Measurements from ENCODE around the gene SMURF1.

Gene SMURF1

DNA sequence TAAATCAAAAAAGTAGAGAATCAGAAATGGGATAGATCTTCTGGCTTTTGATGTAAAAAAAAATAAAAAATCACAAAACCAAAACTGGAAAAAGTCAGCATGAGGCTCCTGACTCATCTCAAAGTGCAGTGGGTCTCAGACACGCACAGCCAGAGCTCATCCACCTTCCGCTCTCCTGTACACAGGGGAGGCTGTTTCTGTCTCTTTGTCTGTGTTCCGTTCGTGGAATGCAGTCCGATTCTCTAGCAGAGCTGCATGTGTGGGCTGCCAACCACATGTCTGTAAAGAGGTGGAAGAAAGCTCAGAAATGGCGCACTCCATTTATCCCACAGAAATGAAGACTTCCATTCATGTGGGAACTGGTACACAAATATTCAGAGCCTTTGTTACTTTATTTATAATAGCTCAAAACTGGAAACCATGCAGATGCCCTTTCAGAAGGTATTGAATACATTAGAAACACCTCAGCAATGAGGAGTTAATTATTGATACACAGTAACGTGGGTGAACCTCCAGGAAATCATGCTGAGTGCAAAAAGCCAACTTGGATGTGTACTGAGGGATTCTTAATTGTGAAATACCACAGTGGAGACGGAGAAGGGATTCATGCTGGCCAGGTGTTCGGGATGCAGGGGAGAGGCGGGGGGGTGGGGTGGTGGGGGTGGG, 142.3 kb downstream of the SMURF1 start:
- DNase-seq: no peak

DNA sequence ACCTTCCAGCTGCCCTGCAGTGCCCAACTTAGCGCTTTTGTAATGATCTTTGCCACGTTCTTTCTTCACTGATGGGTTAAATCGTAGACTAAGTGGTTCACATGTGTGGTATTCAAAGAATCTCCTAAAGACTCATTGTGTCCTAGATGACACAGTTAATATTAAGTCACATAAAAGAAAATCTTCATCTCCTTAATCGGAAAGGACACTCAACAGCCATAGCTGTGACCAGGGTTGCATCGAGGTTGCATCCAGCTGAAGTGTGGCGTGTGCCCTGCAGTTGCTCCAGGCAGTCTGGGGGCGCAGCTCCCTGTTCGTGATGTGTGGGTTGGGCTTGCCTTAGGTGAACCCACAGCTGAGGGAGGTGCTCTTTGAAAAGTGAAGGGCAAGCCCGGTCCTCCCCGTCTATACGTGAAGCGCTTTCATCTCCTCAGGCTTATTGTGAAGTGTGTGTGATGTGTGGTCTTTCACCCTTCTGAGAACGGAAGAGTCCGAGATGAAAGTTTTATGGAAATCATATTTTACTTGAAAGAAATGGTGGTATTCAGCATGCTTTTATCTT, 142.9 kb downstream of the SMURF1 start:
- no peak for DNase-seq

DNA sequence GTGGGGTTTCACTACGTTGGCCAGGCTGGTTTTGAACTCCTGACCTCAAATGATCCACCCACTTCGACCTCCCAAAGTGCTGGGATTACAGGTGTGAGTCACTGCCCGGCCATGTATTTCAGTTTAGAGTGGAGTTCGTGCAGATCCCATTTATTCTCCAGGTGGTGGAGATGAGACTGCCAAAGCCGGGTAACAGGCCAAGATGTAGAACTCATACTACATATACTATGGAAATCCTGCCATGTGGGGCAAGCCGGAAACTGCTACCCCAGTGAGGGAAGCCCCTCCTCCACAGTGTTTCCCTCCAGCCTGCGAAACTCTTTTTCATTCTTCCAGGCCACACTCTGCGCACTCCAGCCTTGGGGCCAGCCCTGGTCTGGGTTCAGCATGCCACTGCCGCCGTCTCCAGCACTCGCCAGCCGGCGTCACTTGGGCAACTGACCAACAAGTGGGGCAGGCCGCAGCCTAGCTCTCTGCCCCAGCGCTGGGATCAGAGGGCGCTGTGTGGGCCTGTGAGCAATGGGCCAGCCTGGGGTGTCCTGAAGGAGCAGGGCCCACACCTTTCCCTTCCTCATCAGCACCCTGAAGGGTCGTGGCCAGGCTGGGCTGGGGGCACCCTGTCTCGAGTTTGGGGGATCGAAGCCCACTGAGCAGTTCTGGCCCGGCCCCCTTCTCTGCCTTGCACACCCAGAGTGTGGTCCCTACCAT, 143.6 kb downstream of the SMURF1 start:
- no peak for DNase-seq

DNA sequence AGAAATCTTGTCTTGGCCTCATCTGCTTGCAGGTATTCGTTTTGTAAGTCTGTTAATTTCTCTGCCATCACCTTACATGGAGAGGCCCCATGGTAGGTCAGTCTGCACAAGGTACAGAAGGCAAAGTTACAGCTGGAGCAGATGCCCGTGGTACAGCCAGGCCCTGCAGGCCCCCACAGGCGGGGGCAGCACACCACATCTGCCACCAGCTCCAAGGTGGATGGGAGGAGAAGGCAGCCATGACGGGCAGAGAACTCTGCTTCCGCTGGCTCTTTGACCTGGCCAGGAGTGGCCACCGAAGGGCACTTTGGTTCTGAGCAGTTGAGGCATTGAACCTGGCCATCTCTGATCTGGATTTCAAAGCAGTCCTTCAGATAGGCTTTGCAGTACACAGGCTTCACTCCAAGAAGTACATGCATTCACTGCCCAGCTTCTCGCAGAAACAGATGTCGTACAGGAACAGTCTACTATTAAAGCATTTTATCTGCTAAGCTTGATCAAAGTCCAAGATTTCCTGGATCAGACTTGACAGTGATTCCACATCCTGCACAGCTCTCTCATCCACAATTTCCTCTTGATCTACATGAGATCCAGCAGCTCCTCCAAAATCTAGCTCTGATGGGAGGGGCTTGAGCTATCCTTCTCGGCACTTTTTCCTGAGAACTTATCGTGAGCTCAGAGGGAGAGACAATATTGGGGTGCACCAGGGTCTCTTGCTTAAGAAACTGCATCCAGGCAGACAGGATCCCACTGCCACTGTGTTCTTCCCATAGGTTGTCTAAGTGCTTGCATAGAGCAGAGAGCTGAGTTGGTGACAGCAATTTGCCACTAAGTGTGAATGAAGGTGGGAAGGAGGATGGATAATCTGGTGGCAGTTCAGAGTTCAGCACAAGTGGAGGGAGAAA, 144.8 kb downstream of the SMURF1 start:
- DNase-seq: no peak

DNA sequence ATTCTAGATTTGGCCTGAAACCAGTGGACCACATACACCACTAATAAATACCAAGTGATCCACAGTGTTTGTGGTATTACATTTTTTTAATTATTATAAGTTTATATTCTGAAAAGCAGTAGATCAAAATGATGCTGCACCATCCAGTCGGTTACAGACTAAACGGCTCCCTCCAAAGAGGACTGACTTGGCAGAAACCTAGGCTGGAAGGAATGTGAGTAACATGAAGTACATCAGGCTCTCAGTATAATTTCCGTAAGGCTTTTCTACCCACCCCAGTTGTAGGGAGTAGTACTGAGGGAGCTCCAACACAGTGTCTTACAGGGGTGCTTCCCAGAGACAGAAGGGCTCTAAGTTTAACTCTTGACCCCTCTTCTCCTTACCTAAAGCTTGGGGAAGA, 146.1 kb downstream of the SMURF1 start:
- no peak for DNase-seq

DNA sequence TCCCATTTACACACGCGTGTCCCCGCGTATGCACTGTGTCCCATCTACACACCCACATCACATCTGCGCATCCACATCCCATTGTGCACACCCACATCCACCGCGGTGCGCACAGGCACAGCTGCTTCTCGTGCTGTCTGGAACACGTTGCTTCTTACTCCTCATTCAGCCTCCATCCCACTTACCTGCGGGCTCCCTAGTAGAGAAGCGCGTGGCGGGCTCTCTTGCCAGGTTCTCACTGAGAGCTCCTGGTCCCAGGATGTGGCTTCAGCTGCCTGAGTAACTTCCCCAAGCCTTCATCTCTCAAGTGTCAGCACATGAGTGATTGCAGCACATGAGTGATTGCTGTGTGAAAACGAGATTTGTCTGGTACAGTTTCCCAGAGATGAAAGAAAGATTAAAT, 147.8 kb downstream of the SMURF1 start:
- no peak for DNase-seq

DNA sequence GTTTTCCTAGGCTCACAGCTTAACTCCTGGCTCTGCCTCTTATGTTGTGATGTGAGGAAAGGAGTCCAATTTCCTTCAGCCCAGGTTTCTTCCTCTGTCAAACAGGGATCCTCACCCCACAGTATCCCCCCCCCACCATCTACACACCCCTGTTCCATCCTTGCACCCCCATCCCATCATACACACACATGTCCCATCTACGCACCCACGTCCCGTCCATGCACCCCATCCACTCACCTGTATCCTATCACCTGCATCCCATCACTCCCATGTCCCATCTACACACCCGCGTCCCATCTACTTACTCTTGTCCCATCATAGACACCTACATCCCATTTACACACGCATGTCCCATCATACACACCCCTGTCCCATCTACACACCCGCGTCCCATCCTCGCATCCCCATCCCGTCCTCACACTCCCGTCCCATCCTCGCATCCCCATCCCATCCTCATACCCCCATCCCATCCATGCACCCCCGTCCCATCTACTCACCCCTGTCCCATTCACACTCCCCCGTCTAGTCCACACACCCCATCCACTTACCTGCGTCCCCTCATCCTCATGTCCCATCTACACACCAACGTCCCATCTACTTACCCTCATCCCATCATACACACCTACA, 148.3 kb downstream of the SMURF1 start:
- no peak for DNase-seq

DNA sequence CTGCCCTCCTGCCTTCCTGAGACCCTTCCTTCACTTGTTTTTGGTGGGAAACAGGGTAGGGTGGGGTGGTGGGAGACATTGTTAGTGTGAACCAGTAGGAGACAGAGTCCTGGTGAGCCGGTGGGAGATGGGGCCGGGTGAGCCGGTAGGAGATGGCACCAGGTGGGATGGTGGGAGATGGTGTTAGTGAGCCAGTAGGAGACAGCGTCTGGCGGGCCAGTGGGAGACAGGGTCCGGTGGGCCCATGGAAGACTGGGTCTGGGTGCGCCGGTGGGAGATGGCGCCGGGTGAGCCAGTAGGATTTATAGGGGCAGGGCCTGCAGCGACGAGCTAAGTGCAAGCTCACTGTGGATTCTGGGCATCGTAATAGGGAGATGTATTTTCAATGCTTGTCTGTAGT, 148.8 kb downstream of the SMURF1 start:
- no peak for DNase-seq

DNA sequence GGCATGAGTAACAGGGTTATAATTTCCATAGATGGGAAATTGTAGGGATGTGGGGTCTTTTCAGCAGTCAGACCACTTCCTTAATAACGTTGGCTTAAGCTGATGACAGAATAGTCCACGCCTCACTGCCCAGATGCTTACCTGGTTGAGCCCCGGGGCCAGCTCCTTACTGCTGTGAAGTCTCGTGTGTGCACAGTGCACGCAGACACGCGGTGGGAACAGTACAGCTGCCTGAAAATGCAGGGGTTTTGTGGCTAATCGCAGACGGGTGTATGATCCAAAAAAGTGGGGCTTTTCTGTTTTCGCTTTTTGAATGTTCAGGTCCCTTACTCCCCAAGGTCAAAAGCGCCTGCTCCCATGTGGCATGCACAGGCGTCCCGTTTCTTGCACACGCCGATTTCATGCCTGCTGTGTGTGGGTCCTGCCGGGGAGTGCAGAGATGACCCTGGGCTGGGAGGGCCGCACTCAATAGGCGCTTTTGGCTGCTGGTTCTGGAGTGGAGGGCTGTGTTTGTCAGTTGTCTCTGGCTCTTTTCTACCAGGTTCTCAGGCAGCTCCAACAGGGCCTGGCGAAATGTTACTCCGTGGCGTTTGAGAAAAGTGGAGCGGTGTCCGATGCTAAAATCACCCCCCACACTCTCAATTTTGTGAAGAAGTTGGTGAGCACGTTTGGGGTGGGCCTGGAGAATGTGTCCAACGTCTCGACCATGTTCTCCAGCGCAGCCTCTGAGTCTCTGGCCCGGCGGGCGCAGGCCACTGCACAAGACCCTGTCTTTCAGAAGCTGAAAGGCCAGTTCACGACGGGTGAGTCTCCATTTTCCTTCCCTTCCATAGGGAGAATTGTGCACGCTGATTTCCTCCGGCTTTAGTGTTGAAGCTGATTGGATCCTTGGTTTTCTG, 149.6 kb downstream of the SMURF1 start:
- DNase-seq: no peak

DNA sequence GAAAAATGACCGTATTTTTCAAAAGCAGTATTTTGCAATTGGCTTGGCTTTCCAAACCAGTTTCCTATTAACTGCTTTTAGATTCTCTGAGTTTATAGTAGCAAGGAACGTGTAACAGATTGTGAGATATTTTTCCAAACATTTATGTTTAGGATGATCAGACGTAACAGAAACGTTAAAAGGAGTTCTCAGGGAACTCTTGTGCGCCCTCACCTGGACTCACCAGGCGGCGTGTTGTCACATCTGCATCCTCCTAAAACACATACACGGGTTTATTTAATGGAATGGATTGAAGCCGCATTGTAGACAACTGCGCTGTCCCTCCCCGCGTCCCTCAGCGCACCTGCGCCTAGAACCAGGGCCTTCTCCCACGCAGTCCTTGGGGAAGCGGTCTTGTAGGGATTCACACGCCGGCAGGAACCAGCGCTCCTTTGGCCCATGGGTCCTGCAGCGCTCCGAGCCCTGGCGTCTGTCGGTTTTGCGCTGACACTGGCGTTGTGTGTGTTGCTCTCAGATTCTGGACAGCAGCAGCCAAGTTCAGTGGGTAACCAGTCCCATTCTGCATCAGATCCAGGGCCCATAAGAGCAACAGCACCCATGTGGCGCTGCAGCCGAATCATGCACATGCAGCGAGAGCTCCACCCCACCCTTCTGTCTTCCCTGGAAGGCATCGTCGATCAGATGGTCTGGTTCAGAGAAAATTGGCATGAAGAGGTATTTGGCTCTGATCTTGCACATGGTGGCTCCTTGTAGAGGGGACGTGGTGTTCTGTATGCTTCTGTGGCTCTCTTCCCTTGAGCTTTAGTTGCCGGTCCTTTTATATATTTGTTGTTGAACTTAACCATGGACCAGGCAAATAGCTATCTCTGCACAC, 150.6 kb downstream of the SMURF1 start:
- DNase-seq: no peak

DNA sequence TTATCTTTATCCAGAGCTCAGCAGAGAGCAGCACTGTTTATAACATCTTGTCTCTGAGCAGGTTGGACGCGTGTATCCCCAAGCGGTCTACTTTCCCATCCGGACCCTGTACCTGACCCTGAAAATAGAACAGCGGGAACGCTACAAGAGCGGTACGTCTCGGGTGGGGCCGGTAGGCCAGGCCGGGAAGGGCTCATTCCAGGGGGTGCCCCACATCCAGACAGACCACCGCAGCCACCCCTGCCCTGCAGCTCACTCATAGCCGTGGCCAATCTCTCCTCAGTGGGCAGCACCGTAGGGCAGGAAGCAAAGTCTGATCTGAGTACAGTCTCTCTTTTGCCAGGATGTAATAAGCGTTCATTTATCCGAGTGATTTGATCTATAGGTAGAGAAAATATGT, 151.8 kb downstream of the SMURF1 start:
- DNase-seq: no peak

DNA sequence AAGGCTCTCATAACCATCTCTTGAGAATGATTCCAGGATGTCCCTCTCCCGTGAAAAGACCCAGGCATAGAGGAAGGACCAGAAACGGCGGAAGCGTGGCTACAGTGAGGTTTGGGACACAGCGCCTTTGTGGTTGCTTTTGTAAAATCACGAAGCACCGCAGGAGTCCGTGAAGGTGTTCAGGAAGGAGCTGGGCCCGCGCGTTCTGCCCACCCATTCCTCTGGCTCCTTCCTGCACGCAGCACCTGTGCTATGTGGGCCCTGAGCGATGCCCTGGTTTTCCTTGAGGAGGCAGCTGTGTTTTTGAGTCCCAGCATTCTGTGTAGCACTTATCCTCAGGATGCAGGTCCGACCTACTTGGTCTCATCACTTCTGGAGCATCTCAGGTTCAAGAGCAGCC, 152.8 kb downstream of the SMURF1 start:
- DNase-seq: no peak

DNA sequence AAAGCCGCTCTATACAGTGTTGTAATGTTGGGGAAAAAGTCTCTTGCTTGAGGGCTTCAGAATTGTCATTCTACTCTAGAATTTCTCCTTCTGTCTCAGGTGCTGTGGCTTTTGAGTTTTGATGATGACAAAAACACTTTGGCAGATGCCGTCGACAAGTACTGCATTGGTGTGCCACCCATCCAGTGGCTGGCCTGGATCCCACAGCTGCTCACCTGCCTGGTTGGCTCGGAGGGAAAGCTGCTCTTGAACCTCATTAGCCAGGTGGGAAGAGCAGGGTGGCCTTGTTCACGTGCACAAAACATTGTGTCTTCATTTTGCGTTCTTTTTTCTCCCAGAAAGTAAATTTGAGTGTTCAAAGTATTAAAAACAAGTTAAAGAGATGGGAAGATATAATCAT, 153.6 kb downstream of the SMURF1 start:
- no peak for DNase-seq

DNA sequence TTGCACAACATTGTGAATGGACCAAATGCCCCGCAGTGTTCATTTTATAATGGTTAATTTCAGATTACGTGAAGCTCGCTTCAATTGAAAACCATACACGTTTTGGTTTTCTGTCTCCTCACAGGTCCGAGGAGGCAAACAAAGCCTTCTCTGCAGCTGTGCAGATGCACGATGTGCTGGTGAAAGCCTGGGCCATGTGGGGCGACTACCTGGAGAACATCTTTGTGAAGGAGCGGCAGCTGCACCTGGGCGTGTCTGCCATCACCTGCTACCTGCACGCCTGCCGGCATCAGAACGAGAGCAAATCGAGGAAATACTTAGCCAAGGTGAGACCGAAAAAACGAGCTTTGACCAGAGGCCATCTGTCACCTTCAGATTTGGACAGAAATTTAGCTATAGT, 155.3 kb downstream of the SMURF1 start:
- DNase-seq: no peak

DNA sequence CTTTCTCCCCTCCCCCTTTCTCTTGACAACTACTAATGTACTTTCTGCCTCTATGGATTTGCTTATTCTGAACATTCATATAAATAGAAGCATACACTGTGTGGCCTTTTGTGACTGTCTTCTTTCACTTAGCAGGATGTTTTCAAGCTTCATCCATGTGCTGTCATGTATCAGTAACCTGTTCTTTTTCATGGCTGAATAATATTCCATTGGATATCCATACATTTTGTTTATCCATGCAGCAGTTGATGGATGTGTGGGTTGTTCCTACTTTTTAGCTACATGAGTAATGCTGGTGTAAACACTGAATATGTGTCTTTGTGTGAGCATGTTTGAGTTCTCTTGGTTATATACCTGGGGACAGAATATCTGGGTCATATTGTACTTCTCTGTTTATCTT, 158.0 kb downstream of the SMURF1 start:
- DNase-seq: no peak

DNA sequence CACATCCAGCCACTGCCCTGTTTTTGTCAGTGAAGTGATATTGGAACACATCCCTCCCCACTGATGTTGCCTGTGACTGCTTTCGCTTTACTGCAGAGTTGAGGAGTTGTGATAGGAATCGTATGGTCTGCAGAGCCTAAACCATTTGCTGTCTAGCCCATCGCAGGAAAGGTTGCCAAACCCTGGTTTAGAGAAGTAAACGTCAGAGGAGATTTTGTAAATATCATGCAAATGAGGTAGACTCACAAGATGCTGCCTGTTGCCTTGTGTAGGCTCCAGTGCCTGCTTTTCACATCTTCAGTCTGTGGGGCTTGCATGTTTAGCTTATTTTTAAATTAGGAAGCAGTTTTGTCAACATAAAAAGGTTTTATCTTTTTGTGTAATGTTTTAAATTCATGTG, 158.5 kb downstream of the SMURF1 start:
- DNase-seq: no peak

DNA sequence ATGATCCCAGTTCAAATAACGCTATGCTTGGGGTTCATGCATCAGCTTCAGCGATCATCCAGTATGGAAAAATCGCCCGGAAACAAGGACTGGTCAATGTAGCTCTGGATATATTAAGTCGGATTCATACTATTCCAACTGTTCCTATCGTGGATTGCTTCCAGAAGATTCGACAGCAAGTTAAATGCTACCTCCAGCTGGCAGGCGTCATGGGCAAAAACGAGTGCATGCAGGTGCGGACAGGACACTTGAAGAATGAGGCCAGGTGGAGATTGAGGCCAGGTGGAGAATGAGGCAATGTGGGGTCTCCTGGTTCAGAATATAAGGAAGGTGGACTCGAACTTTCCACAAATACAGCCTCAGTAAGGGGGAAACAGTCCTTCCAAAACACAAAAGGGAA, 159.8 kb downstream of the SMURF1 start:
- DNase-seq: no peak

DNA sequence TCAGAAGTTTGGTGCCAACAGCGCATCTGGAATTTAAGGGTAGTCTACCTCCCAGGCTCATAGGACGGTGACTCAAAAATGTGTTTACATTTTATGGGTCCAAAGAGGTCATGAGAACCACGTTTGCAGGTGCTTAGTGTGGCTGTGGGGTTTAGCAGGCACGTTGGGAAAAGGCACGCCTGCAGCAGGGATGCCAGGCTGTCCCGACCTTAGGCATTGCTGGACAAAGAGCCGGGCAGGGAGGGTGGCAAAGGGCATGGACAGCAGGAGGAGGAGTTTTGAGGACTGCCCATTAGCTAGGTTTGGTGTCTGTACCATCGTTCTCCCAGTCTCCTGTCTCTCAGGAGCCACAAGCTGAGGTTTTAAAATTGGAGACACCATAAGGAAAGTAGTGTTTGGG, 161.2 kb downstream of the SMURF1 start:
- DNase-seq: no peak

DNA sequence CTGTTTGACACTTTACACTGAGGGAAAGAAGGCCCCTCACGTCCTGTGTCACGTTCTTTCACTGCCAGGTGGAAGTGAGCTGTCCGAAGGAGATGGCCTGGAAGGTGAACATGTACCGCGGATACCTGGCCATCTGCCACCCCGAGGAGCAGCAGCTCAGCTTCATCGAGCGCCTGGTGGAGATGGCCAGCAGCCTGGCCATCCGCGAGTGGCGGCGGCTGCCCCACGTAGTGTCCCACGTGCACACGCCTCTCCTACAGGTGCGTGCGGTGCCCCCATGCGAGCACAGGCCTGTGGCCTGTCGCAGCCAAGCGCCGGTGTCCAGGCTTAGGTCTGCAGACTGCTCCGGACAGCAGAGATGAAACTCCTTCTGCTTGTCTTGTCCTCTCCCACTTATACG, 162.2 kb downstream of the SMURF1 start:
- no peak for DNase-seq

DNA sequence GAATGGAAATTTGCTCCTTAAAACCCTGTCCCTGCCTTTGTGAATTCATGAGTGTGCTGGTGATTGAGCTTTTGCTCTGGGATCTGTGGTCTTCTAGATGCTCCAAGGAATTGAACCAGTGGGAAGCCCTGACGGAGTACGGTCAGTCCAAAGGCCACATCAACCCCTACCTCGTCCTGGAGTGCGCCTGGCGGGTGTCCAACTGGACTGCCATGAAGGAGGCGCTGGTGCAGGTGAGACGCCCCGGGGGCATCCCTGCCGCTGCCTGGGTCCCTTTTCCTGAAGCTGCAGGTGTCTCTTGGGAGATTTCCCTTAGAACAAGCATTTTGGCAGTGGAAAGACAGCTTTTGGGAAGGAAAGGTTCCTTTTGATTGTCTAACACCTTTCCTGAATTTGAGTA, 165.2 kb downstream of the SMURF1 start:
- no peak for DNase-seq

Data from NCI-H510A treated with DMSO at 0.1 percent for 48 hours (cell line).